HG02981 (cell line): ENCODE results near the gene ESR1.
"Not testable (repeated sequence)": the region's sequence is repeated elsewhere in the genome, so short reads cannot be mapped to it uniquely, and the experiment has no call there.

Experiments used
- ATAC-seq: cut with Tn5 transposase; IDR thresholded peaks from one replicate; pipeline ENCODE4 v1.9.1; 2021; ENCODE audit warnings: mild to moderate bottlenecking, moderate library complexity; ENCODE audit not compliant: unreplicated experiment

ESR1 gene

GRCh38 chr6:151885234-151885633 is 77.8 kb downstream of the ESR1 start:
- no peak for ATAC-seq

GRCh38 chr6:151891524-151891923 is 84.0 kb downstream of the ESR1 start:
- ATAC-seq = no peak

- not testable (repeated sequence) for ATAC-seq
Observed at GRCh38 chr6:151894426-151894825, 86.9 kb downstream of the ESR1 start.

GRCh38 chr6:151899221-151899620 is 91.7 kb downstream of the ESR1 start:
- ATAC-seq = not testable (repeated sequence)

- not testable (repeated sequence) for ATAC-seq
Observed at GRCh38 chr6:151899796-151900195, 92.3 kb downstream of the ESR1 start.

GRCh38 chr6:151900256-151900655 is 92.8 kb downstream of the ESR1 start:
- ATAC-seq = no peak

- no peak for ATAC-seq
Observed at GRCh38 chr6:151901009-151901411, 93.5 kb downstream of the ESR1 start.

GRCh38 chr6:151904631-151905030 is 97.1 kb downstream of the ESR1 start:
- no peak for ATAC-seq

GRCh38 chr6:151905072-151905471 is 97.6 kb downstream of the ESR1 start:
- no peak for ATAC-seq

GRCh38 chr6:151905854-151906253 is 98.4 kb downstream of the ESR1 start:
- no peak for ATAC-seq

- no peak for ATAC-seq
Observed at GRCh38 chr6:151911401-151911800, 103.9 kb downstream of the ESR1 start.

GRCh38 chr6:151914484-151914883 is 107.0 kb downstream of the ESR1 start:
- no peak for ATAC-seq

GRCh38 chr6:151916075-151916474 is 108.6 kb downstream of the ESR1 start:
- ATAC-seq = no peak

- no peak for ATAC-seq
Observed at GRCh38 chr6:151916680-151917164, 109.2 kb downstream of the ESR1 start.

- ATAC-seq = no peak
Observed at GRCh38 chr6:151917531-151918329, 110.2 kb downstream of the ESR1 start.

- no peak for ATAC-seq
Observed at GRCh38 chr6:151940307-151940706, 132.8 kb downstream of the ESR1 start.

GRCh38 chr6:151948002-151948743 is 140.7 kb downstream of the ESR1 start:
- ATAC-seq = no peak

- ATAC-seq = no peak
Observed at GRCh38 chr6:151958332-151958731, 150.8 kb downstream of the ESR1 start.

- ATAC-seq = no peak
Observed at GRCh38 chr6:151959086-151959485, 151.6 kb downstream of the ESR1 start.

GRCh38 chr6:151961809-151962208 is 154.3 kb downstream of the ESR1 start:
- ATAC-seq = no peak

GRCh38 chr6:151962246-151962846 is 154.9 kb downstream of the ESR1 start:
- ATAC-seq = no peak

- no peak for ATAC-seq
Observed at GRCh38 chr6:151963001-151963400, 155.5 kb downstream of the ESR1 start.
